H9 (cell line): ENCODE results near the gene B9D1. TPM values are rescaled to one million over a fixed set of nuclear protein-coding genes. Genes with fewer than 3 reads are reported as not detected.

ENCODE experiments used
- DNase-seq: peaks from one replicate; pipeline ENCODE4 v3.0.0-alpha.2; 2017
- H2AFZ ChIP-seq: one replicate; pipeline ENCODE4 v1.6.1; 2013; ENCODE audit warnings: mild to moderate bottlenecking, low read length, control low read depth, moderate library complexity
- H2AK5ac ChIP-seq: 2 replicates; pipeline ENCODE4 v1.6.1; 2013; ENCODE audit warnings: low read length, control low read depth, mixed read lengths; ENCODE audit not compliant: insufficient read length
- H2BK120ac ChIP-seq: one replicate; pipeline ENCODE4 v1.6.1; 2013; ENCODE audit warnings: low read depth, mild to moderate bottlenecking, low read length, control low read depth, inconsistent platforms; ENCODE audit not compliant: poor library complexity, severe bottlenecking
- H2BK12ac ChIP-seq: 2 replicates; pipeline ENCODE4 v1.6.1; 2013; ENCODE audit warnings: low read length, control low read depth, mixed read lengths, low read depth; ENCODE audit not compliant: insufficient read length
- H2BK15ac ChIP-seq: 2 replicates; pipeline ENCODE4 v1.6.1; 2013; ENCODE audit warnings: low read depth, low read length, control low read depth
- H2BK20ac ChIP-seq: one replicate; pipeline ENCODE4 v1.6.1; 2013; ENCODE audit warnings: low read depth, mild to moderate bottlenecking, low read length, control low read depth, inconsistent platforms; ENCODE audit not compliant: poor library complexity, severe bottlenecking
- H2BK5ac ChIP-seq: 2 replicates; pipeline ENCODE4 v1.6.1; 2013; ENCODE audit warnings: low read length, control low read depth, mixed read lengths; ENCODE audit not compliant: insufficient read length
- H3K14ac ChIP-seq: 2 replicates; pipeline ENCODE4 v1.6.1; 2013; ENCODE audit warnings: low read length, control low read depth; ENCODE audit not compliant: insufficient read depth
- H3K18ac ChIP-seq: 2 replicates; pipeline ENCODE4 v1.6.1; 2013; ENCODE audit warnings: low read depth, mild to moderate bottlenecking, mixed read lengths, low read length, control low read depth; ENCODE audit not compliant: insufficient read length
- H3K23ac ChIP-seq: 2 replicates; pipeline ENCODE4 v1.6.1; 2013; ENCODE audit warnings: low read length, control low read depth, mixed read lengths, low read depth; ENCODE audit not compliant: insufficient read length
- H3K23me2 ChIP-seq: 2 replicates; pipeline ENCODE4 v1.6.1; 2013; ENCODE audit warnings: low read depth, mild to moderate bottlenecking, mixed read lengths, low read length, control low read depth; ENCODE audit not compliant: insufficient read length, poor library complexity, severe bottlenecking
- H3K27ac ChIP-seq: 2 replicates; pipeline ENCODE4 v1.5.1; 2013; ENCODE audit warnings: low read length, control low read depth, mixed read lengths, low read depth; ENCODE audit not compliant: insufficient read length
- H3K27me3 ChIP-seq: 2 replicates; pipeline ENCODE4 v1.6.1; 2013; ENCODE audit warnings: low read length, control low read depth, inconsistent platforms; ENCODE audit not compliant: insufficient read depth
- H3K4ac ChIP-seq: 2 replicates; pipeline ENCODE4 v1.6.1; 2013; ENCODE audit warnings: low read depth, mild to moderate bottlenecking, control low read depth, inconsistent platforms, low read length, moderate library complexity
- H3K4me1 ChIP-seq: 2 replicates; pipeline ENCODE4 v1.6.1; 2013; ENCODE audit warnings: low read length, control low read depth, inconsistent platforms; ENCODE audit not compliant: insufficient read depth
- H3K4me2 ChIP-seq: 2 replicates; pipeline ENCODE4 v1.6.1; 2013; ENCODE audit warnings: low read length, control low read depth, mixed read lengths; ENCODE audit not compliant: insufficient read length, insufficient read depth
- H3K56ac ChIP-seq: 2 replicates; pipeline ENCODE4 v1.6.1; 2013; ENCODE audit warnings: low read depth, mild to moderate bottlenecking, mixed read lengths, low read length, control low read depth; ENCODE audit not compliant: insufficient read length
- H3K79me1 ChIP-seq: 2 replicates; pipeline ENCODE4 v1.6.1; 2013; ENCODE audit warnings: low read depth, mild to moderate bottlenecking, moderate library complexity, low read length, control low read depth, inconsistent platforms; ENCODE audit not compliant: insufficient read depth, poor library complexity, severe bottlenecking
- H3K79me2 ChIP-seq: 2 replicates; pipeline ENCODE4 v1.6.1; 2013; ENCODE audit warnings: low read length, control low read depth, inconsistent platforms; ENCODE audit not compliant: insufficient read depth
- H3K9ac ChIP-seq: 2 replicates; pipeline ENCODE4 v1.6.1; 2013; ENCODE audit warnings: low read length, control low read depth, mixed read lengths; ENCODE audit not compliant: insufficient read length; ENCODE audit errors: extremely low read depth
- H3K9me3 ChIP-seq: one replicate; pipeline ENCODE4 v1.6.1; 2013; ENCODE audit warnings: low read depth, low read length, inconsistent platforms; ENCODE audit not compliant: control insufficient read depth
- H3T11ph ChIP-seq: one replicate; pipeline ENCODE4 v1.6.1; 2013; ENCODE audit warnings: mild to moderate bottlenecking, low read length, control low read depth, inconsistent platforms
- H4K20me1 ChIP-seq: one replicate; pipeline ENCODE4 v1.6.1; 2013; ENCODE audit not compliant: control insufficient read depth, insufficient read length, insufficient read depth
- H4K5ac ChIP-seq: 2 replicates; pipeline ENCODE4 v1.6.1; 2013; ENCODE audit warnings: low read depth, mild to moderate bottlenecking, mixed read lengths, low read length, control low read depth; ENCODE audit not compliant: insufficient read length
- H4K8ac ChIP-seq: replicated peaks from 2 replicates; pipeline ENCODE4 v1.6.1; 2013; ENCODE audit warnings: low read length, control low read depth, mixed read lengths, low read depth; ENCODE audit not compliant: insufficient read length
- H4K91ac ChIP-seq: 2 replicates; pipeline ENCODE4 v1.6.1; 2013; ENCODE audit warnings: low read depth, mild to moderate bottlenecking, moderate library complexity, mixed read lengths, low read length, control low read depth; ENCODE audit not compliant: insufficient read length
- H3K27ac Mint-ChIP-seq, 3 experiments: 2 replicates in 2 of 3; 3 replicates in 1 of 3; pipeline ENCODE4 v1.8.0; 2020 to 2021; ENCODE audit warnings: mixed read lengths in 3 of 3, mild to moderate bottlenecking in 1 of 3, moderate library complexity in 1 of 3
- H3K27me3 Mint-ChIP-seq: 2 replicates; pipeline ENCODE4 v1.8.0; 2021; ENCODE audit warnings: low read depth, mild to moderate bottlenecking, moderate library complexity, mixed read lengths
- H3K36me3 Mint-ChIP-seq, 3 experiments: 2 replicates in 2 of 3; 3 replicates in 1 of 3; pipeline ENCODE4 v1.8.0; 2020 to 2021; ENCODE audit warnings: low read depth in 3 of 3, mixed read lengths in 3 of 3; ENCODE audit not compliant: insufficient read depth in 1 of 3
- H3K4me1 Mint-ChIP-seq, 2 experiments: 2 replicates each; pipeline ENCODE4 v1.8.0; 2020; ENCODE audit warnings: mixed read lengths in 2 of 2
- H3K4me3 Mint-ChIP-seq, 2 experiments: 2 replicates in 1 of 2; 3 replicates in 1 of 2; pipeline ENCODE4 v1.8.0; 2020 to 2021; ENCODE audit warnings: mild to moderate bottlenecking in 2 of 2, mixed read lengths in 2 of 2, moderate library complexity in 1 of 2
- H3K9me3 Mint-ChIP-seq, 2 experiments: 2 replicates in 1 of 2; 3 replicates in 1 of 2; pipeline ENCODE4 v1.8.0; 2020; ENCODE audit warnings: mild to moderate bottlenecking in 2 of 2, mixed read lengths in 2 of 2, moderate library complexity in 1 of 2
- CTCF ChIP-seq: fragments of 200-600 bp; sonication (generic); conservative IDR thresholded peaks from 3 replicates; pipeline ENCODE4 v1.8.0; 2021; ENCODE audit warnings: antibody characterized with exemption, mild to moderate bottlenecking
- WGBS: extraction: QIAGEN DNeasy Blood & Tissue Kit; methylation state at CpG from one replicate; pipeline ENCODE4 v1.1.7; 2013; ENCODE audit warnings: missing lambda C conversion rate, low lambda C conversion rate, mixed read lengths; ENCODE audit not compliant: insufficient read length; ENCODE audit errors: extremely low coverage; 5-methylcytosine and 5-hydroxymethylcytosine counted together
- total RNA-seq: library from RNA; stranded (reverse); gene quantifications from 2 replicates; pipeline ENCODE4 v1.2.1, GENCODE V29; 2021

Gene B9D1
- total RNA-seq, 1 experiment from 2014 or later: 30.4 TPM

GRCh38 chr17:19301973-19302372, 60.5 kb downstream of the B9D1 start:
- Histone ChIP-seq H2AFZ (no peak overlapping the region), H4K8ac (no peak overlapping the region), H2BK20ac (no peak overlapping the region), H2BK120ac (no peak overlapping the region), H3K27ac (no peak overlapping the region), H2BK12ac (no peak overlapping the region), H2BK5ac (no peak overlapping the region), H3K79me1 (no peaks in the 10 kb centered on the region), H3T11ph (no peak overlapping the region), H2BK15ac (no peak overlapping the region), H3K4ac (no peak overlapping the region), H3K14ac (no peak overlapping the region), H3K23me2 (no peaks in the 10 kb centered on the region), H3K23ac (no peak overlapping the region), H3K27me3 (no peaks in the 10 kb centered on the region), H3K18ac (no peak overlapping the region), H4K91ac (no peak overlapping the region), H3K9me3 (no peaks in the 10 kb centered on the region), H3K9ac (no peak overlapping the region), H3K79me2 (no peaks in the 10 kb centered on the region; the same call in 1 of the 2 replicates), H3K4me2 (no peak overlapping the region), H4K20me1 (no peaks in the 10 kb centered on the region), H3K4me1 (no peaks in the 10 kb centered on the region), H2AK5ac (no peak overlapping the region), H4K5ac (no peak overlapping the region), H3K56ac (no peak overlapping the region)
- Mint-ChIP-seq H3K9me3 (no peaks in the 10 kb centered on the region), H3K36me3 (peaks cover 0 to 8% (median 0%) of the 10 kb centered on the region in 3 experiments; a peak in 2 of 7 replicates), H3K4me3 (no peak overlapping the region; a peak in 1 of 5 replicates), H3K4me1 (peaks cover 10 to 14% of the 10 kb centered on the region in 2 experiments), H3K27ac (peak overlapping the region in 2 of 3 experiments; percentile 59 to 85; a peak in 1 of 7 replicates), H3K27me3 (no peaks in the 10 kb centered on the region)
- DNase-seq: no peak
- TF ChIP-seq CTCF: no peak
- no CpG with 5 or more reads among the region's 9 CpGs for WGBS
